K562 (cell line): ENCODE results near the gene CPNE1. TPM values are rescaled to one million over a fixed set of nuclear protein-coding genes. Genes with fewer than 3 reads are reported as not detected.
A peak's percentile ranks its signal among the peaks of the same experiment; 100 is the strongest.

ENCODE experiments used
- BMI1 ChIP-seq: fragments of 150-350 bp; IDR thresholded peaks from 2 replicates; pipeline ENCODE4 v1.6.1; 2014; ENCODE audit warnings: low read length
- CBX3 ChIP-seq, 2 experiments: IDR thresholded peaks; 1 replicate in 1 of 2; 2 replicates in 1 of 2; pipeline ENCODE4 v1.6.1; 2012; ENCODE audit warnings: inconsistent platforms in 2 of 2, low read length in 2 of 2, borderline replicate concordance in 1 of 2, control low read depth in 1 of 2
- HDAC6 ChIP-seq: IDR thresholded peaks from 2 replicates; pipeline ENCODE4 v1.6.1; 2012; ENCODE audit warnings: low read depth, mild to moderate bottlenecking, control low read depth, inconsistent platforms, low read length, moderate library complexity
- HEY1 ChIP-seq: fragments of 250-450 bp; sonication (Bioruptor Pico); IDR thresholded peaks from 2 replicates; pipeline ENCODE4 v1.5.0; 2020; ENCODE audit warnings: mild to moderate bottlenecking, moderate library complexity, borderline replicate concordance
- HMG20A ChIP-seq: fragments of 450-650 bp; formaldehyde crosslinking; conservative IDR thresholded peaks from 2 replicates; pipeline ENCODE4 v1.4.0; 2020; ENCODE audit warnings: mild to moderate bottlenecking, mixed read lengths
- KLF13 ChIP-seq: fragments of 450-650 bp; IDR thresholded peaks from 2 replicates; pipeline ENCODE4 v1.6.1; 2016; ENCODE audit warnings: missing genetic modification characterization, low read depth, mild to moderate bottlenecking, missing compliant biosample characterization, moderate library complexity, borderline replicate concordance
- MNT ChIP-seq, 2 experiments: fragments of 450-650 bp; conservative IDR thresholded peaks; 2 replicates each; pipeline ENCODE4 v1.6.1; 2017; ENCODE audit warnings: mild to moderate bottlenecking in 2 of 2, moderate library complexity in 2 of 2
- MXD1 ChIP-seq: fragments of 250-450 bp; sonication (Bioruptor Pico); IDR thresholded peaks from 2 replicates; pipeline ENCODE4 v1.8.0; 2021; ENCODE audit warnings: borderline replicate concordance, mild to moderate bottlenecking, moderate library complexity; ENCODE audit not compliant: poor library complexity, severe bottlenecking
- MXI1 ChIP-seq: IDR thresholded peaks from 2 replicates; pipeline ENCODE4 v1.6.1; 2011; ENCODE audit warnings: low read depth, mild to moderate bottlenecking, improper control_type of control experiment, low read length
- SUPT5H ChIP-seq: fragments of 450-650 bp; IDR thresholded peaks from 2 replicates; pipeline ENCODE4 v1.6.1; 2016
- TAF1 ChIP-seq: IDR thresholded peaks from 2 replicates; pipeline ENCODE4 v1.6.1; 2011; ENCODE audit warnings: mild to moderate bottlenecking, low read length, moderate library complexity; ENCODE audit not compliant: insufficient read depth, control insufficient read depth, severe bottlenecking; ENCODE audit errors: extremely low read depth
- ZNF184 ChIP-seq: sonication (generic); formaldehyde crosslinking; IDR thresholded peaks from 2 replicates; pipeline ENCODE4 v1.5.0; 2020; ENCODE audit warnings: missing genetic modification reagents
- ZNF696 ChIP-seq: fragments of 250-450 bp; sonication (Bioruptor Pico); conservative IDR thresholded peaks from 2 replicates; pipeline ENCODE4 v1.4.0; 2020; ENCODE audit warnings: mild to moderate bottlenecking, moderate library complexity
- polyA plus RNA-seq, 8 experiments: library from polyadenylated mRNA; depleted of rRNA in 4 of 8; stranded (reverse) in 5 of 8; unstranded in 3 of 8; fragments of >200 nt; fragmentation: Nextera tagmentation in 2 of 8; fragmentation: Illumina TruSeq in 1 of 8; extraction: Ambion mirVana in 2 of 8; extraction: Trizol in 1 of 8; gene quantifications; 2 replicates each; pipeline versions ENCODE4 v1.2.1 to v1.2.3, GENCODE V29; 2011 to 2014; ENCODE audit warnings: inconsistent platforms in 1 of 8, missing spikeins in 1 of 8
- total RNA-seq, 7 experiments: library from RNA; depleted of rRNA in 6 of 7; stranded (reverse); fragments of >200 nt in 6 of 7; fragmentation: Illumina TruSeq in 2 of 7; extraction: Trizol in 2 of 7; gene quantifications; 2 replicates each; pipeline versions ENCODE4 v1.2.1 to v1.2.3, GENCODE V29; 2011 to 2021; ENCODE audit warnings: low replicate concordance in 1 of 7
- TF ChIP-seq, protein P1 (sequence below): sonication (generic); IDR thresholded peaks from 2 replicates; pipeline ENCODE4 v1.6.1; 2016
- TF ChIP-seq, protein P2 (sequence below), 3 experiments: IDR thresholded peaks in 2 of 3; conservative IDR thresholded peaks in 1 of 3; 2 replicates each; pipeline ENCODE4 v1.5.1; 2011 to 2012; ENCODE audit warnings: low read length in 3 of 3, mild to moderate bottlenecking in 3 of 3, control low read depth in 2 of 3, improper control_type of control experiment in 1 of 3, inconsistent platforms in 1 of 3, low read depth in 1 of 3, mixed read lengths in 1 of 3, moderate library complexity in 1 of 3; ENCODE audit not compliant: insufficient read depth in 2 of 3
- TF ChIP-seq, protein P3 (sequence below): fragments of 250-450 bp; sonication (Bioruptor Pico); IDR thresholded peaks from 2 replicates; pipeline ENCODE4 v1.5.0; 2021; ENCODE audit warnings: mild to moderate bottlenecking, moderate library complexity
- TF ChIP-seq, protein P4 (sequence below): IDR thresholded peaks from 2 replicates; pipeline ENCODE4 v1.6.1; 2011; ENCODE audit not compliant: insufficient read length; ENCODE audit errors: extremely low read depth

CPNE1 gene
- total and polyA plus RNA-seq, 9 of the 15 experiments (the other 6 are each of a cell fraction or from before 2014, with no cell fraction given), result 42.1 to 102 (median 56.0) TPM

- TF ChIP-seq MNT (conservative IDR thresholded peaks at IDR 0.05), result peak; percentile 78 to 91
- TF ChIP-seq SUPT5H, result peak; percentile 91
- TF ChIP-seq, protein P1, sequence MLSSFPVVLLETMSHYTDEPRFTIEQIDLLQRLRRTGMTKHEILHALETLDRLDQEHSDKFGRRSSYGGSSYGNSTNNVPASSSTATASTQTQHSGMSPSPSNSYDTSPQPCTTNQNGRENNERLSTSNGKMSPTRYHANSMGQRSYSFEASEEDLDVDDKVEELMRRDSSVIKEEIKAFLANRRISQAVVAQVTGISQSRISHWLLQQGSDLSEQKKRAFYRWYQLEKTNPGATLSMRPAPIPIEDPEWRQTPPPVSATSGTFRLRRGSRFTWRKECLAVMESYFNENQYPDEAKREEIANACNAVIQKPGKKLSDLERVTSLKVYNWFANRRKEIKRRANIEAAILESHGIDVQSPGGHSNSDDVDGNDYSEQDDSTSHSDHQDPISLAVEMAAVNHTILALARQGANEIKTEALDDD, result no peak
- TF ChIP-seq HMG20A (CRISPR knock-in tag), result no peak
- TF ChIP-seq ZNF184 (CRISPR knock-in tag), result no peak
- TF ChIP-seq ZNF696 (CRISPR knock-in tag), result no peak
- TF ChIP-seq HEY1 (CRISPR knock-in tag), result no peak
- no peak; the same call in 1 of the 2 replicates for TF ChIP-seq KLF13 (tag)
- no peak for TF ChIP-seq MXD1 (CRISPR knock-in tag)
- TF ChIP-seq BMI1, result no peak
- TF ChIP-seq, protein P2, sequence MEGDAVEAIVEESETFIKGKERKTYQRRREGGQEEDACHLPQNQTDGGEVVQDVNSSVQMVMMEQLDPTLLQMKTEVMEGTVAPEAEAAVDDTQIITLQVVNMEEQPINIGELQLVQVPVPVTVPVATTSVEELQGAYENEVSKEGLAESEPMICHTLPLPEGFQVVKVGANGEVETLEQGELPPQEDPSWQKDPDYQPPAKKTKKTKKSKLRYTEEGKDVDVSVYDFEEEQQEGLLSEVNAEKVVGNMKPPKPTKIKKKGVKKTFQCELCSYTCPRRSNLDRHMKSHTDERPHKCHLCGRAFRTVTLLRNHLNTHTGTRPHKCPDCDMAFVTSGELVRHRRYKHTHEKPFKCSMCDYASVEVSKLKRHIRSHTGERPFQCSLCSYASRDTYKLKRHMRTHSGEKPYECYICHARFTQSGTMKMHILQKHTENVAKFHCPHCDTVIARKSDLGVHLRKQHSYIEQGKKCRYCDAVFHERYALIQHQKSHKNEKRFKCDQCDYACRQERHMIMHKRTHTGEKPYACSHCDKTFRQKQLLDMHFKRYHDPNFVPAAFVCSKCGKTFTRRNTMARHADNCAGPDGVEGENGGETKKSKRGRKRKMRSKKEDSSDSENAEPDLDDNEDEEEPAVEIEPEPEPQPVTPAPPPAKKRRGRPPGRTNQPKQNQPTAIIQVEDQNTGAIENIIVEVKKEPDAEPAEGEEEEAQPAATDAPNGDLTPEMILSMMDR (IDR thresholded peaks at IDR 0.05 in 2 of 3, conservative IDR thresholded peaks at IDR 0.05 in 1 of 3; ENCODE audit: insufficient read depth in 2 of 3, low read depth in 1 of 3, low read length in 3 of 3), result peak; percentile 29 to 34 (median 32); a peak in 5 of 6 replicates
- TF ChIP-seq CBX3 (IDR thresholded peaks at IDR 0.05; ENCODE audit: borderline replicate concordance in 1 of 2, low read length in 2 of 2), result no peak
- TF ChIP-seq, protein P3, sequence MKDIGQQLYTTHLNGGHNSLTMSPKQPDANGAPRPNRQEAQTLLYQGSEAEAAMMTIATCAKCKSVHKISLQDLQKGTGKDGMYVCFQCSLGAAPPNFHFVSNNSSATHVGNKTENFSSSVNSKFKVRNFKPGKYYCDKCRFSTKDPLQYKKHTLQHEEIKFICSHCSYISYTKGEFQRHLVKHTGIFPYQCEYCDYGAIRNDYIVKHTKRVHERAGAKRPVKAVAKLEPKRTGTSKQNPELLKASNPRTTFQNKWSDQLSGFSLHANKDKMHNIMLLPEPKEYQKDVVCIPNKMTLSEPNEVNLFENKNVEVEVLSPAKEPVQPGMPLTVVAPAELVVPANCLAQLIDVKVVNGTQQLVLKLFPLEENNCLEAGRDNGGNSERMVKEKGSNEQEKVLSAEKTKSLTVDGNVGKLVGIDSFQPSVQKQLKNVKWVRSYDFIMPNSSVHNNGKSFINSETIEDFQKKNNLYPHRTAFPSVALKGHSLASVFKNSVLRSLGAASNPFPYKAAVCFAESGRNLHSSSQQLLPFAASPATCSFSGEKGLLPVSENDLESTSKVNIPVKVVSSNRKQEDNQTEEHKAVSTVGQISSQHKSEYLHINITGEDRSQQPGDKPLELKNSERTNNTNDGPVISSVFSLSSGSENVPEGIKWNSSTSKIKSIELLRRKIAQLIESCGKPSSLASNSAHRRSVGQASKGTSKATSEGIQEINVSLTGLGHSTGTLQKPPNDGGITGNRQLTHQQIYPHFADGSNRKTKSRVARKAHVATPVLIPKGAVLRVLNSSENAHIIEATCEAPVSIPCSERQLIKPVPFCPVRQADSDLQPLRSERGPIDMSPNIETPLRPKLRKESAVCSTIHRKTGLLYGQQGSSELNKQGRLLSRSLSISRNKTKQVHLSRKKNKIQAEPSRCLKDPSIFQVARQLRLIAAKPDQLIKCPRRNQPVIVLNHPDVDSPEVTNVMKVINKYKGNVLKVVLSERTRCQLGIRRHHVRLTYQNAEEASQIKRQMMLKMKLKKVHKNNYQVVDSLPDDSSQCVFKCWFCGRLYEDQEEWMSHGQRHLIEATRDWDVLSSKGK (CRISPR knock-in tag), result no peak
- TF ChIP-seq TAF1, result peak; percentile 82
- peak; percentile 34; the same call in 1 of the 2 replicates for TF ChIP-seq MXI1
- TF ChIP-seq HDAC6, result no peak
- TF ChIP-seq, protein P4, sequence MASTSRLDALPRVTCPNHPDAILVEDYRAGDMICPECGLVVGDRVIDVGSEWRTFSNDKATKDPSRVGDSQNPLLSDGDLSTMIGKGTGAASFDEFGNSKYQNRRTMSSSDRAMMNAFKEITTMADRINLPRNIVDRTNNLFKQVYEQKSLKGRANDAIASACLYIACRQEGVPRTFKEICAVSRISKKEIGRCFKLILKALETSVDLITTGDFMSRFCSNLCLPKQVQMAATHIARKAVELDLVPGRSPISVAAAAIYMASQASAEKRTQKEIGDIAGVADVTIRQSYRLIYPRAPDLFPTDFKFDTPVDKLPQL, result no peak
These were observed 34.6 kb upstream of the CPNE1 start, which contains the start of the genes NFS1 and ROMO1 (continued) for GRCh38 chr20:35699127-35699956.
